NOMO-1 treated with DMSO at 0.1 percent for 48 hours (cell line): Measurements from ENCODE around the gene FITM1.

Experiments
- DNase-seq: peaks from one replicate; lab custom pipeline; 2025; ENCODE audit not compliant: unreplicated experiment; lab: John Stamatoyannopoulos, UW

The FITM1 gene

DNA sequence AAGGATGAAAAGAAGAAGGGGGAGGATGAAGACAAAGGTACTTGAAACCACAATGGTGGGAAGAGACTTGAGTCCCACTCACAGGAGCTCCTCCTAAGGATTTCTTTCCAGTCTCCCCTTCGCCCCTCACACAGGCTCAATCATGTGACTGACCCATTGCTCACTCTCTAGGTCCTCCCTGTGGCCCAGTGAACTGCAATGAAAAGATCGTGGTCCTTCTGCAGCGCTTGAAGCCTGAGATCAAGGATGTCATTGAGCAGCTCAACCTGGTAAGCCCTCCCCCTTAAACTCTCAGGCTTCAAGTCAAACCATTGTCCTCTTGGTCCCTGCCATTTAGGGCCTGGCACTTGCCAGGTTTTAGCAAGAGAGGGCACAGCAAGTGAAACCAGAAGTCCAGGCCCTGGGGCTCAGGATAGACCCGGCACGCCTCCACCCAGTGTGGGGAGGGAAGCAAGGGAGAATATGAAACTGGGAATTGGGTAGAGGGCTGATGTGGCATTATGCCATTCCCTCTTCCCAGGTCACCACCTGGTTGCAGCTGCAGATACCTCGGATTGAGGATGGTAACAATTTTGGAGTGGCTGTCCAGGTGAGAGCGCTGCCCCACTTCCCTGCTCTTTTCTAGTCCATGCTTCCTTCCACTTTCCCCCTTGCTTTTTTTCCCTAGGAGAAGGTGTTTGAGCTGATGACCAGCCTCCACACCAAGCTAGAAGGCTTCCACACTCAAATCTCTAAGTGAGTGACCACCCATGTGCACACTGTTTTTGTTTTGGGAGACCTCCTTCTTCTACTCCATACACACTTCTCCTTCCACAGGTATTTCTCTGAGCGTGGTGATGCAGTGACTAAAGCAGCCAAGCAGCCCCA lies 7.3 kb downstream of the FITM1 start:
- DNase-seq = no peak

DNA sequence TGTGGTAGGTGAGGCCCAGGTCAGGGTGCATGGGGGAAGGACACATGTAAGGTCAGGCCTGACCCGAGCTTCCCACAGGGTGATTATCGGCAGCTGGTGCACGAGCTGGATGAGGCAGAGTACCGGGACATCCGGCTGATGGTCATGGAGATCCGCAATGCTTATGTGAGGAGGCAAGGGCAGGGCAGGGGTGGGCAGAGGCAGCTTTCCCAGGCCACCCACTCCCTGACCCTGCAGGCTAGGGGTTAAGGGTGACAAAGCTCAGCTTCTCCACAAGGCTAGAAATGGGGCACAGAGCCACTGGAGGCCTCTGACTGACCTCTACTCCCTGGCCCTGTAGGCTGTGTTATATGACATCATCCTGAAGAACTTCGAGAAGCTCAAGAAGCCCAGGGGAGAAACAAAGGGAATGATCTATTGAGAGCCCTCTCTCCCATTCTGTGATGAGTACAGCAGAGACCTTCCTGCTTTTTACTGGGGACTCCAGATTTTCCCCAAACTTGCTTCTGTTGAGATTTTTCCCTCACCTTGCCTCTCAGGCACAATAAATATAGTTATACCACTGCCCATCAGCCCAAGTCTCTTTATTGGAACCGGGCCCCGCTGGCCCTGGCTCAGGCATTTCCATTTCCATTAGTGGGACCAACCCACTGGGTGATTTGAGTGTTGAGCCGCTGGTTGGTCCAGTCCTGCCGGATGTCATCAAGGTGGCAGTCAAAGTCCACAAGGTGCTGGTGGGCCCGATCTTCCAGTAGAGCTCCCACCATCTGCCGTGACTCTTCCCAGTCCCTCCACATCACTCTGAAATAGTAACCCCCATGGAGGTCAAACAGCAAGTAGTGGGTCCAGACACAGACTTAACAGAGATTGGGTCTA lies 8.2 kb downstream of the FITM1 start:
- no peak for DNase-seq

DNA sequence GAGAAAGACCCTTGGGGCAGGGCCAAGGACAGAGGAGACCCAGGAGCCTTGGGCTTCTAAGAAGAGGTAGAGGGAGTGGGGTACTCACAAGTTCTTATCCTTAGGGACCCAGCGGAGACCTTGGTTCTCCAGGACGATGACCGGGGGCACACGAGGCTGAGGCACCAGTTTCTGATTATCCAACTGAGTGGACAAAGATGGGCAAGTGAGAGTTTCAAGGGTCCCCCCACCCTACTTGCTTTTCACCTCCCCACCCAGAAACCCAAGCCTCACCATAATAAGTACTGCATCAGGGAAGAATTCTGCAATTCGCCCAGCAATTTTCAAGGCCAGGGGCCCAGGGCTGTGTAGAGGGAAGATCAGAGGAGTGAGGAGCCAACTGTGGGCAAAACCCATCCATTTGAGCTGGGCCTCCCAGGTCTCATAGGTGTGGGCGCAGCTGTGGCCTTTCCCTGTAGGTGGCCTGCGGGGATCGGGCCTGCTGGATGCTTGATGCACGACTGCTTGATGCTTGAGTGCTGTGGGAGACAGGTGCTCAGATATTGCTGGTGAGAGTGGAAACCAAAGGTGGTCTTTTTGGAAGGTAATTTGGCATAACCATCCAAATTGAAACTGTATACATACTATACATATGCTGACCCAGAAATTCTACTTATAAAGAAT lies 8.9 kb downstream of the FITM1 start:
- no peak for DNase-seq

DNA sequence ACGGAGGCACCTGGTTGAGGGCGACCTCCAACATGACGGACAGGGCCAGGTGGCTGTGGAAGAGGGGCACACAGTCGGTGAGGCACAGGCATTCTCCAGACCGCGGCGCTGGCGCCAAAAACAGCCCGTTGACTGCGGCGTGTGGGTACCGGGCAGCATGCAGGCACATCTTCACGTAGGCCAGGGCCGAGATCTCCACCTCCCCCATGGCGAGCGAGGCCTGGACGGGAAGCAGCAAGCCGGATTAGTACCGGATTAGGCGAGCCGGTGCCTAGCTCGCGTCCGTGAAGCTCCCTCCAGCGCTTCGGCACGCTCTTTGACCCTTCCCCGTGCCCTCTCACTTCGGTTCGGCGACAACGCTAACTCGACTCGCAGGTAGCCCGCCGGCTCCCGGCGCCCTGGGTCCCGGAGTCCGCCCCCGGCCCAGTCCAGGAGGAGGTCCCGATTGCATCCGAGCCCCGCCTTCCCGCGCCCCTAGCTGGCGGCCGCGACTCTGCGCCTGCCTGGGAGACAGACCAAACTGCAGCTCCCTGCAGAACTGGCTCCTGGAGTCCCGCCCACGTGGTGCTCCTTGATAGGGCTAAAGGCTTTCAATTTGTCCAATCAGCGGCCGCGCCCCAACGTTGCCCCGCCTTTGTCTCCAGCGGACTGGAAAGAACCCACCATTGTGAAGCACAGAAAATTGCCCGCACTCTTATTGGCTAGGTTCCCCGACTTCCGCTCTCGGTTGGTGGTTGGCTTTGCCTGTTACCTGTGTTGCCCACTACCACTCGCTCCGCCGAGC lies 10.8 kb downstream of the FITM1 start, which contains the start of gene EMC9:
EMC9 (minus strand) TSS at position 495 of the 784 bp plus-strand sequence; CDS start at position 208, 287 bp downstream.
- DNase-seq = peak; percentile 99

DNA sequence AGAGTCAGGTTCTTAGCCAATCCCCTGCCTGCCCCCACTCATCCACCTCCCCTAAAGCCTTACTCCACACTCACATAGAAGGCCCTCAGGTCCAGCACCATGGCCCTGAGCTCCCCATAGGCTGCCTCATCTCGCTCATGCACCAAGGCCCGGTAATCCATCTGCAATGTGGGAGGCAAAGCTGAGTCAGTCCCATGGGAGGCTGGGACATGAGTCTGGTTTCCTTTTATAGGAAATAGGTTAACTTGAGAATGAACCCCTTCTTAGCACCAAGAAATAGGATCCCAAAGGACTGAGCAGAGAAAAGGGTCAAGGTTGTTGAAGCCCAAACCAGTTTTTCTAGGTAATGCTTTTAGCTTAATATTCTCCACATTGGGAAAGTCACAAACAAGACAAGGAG lies 13.1 kb downstream of the FITM1 start:
- no peak for DNase-seq

DNA sequence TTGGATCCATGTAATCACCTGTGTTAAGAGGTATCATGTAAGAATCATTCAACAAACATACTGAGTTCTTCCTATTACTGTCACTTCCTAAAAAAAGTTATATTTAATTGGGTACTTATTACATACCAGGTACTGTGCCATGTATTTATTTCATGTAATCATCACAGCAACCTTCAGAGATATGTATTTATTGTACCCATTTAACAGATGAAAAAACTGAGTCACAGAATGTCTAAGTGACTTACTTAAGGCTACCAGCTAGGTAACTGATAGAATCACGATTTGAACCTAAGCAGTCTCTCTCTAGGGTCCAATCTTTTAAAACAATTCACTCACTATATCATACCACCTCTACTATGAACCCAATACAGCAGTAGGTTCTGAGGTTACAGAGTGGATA lies 14.0 kb downstream of the FITM1 start:
- DNase-seq = no peak

DNA sequence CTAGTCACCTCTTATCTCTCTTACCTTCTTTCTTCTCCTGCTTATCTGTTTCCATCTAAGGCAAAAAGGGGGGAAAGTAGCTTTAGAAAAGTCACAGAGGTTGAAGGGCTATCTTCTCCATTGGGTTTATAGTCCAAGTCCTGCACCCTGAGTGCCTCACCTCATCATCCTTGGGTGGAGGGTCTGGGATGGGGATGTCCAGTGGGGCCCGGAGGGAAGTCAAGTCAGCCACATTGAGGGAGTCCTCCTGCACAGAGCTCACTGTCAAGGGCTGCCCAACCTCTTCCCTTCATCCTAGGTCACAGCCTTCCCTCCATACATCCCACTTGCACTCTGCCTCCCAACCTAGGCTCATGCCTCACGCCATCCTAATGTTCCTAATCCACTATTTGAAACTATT lies 14.8 kb downstream of the FITM1 start:
- DNase-seq = no peak

DNA sequence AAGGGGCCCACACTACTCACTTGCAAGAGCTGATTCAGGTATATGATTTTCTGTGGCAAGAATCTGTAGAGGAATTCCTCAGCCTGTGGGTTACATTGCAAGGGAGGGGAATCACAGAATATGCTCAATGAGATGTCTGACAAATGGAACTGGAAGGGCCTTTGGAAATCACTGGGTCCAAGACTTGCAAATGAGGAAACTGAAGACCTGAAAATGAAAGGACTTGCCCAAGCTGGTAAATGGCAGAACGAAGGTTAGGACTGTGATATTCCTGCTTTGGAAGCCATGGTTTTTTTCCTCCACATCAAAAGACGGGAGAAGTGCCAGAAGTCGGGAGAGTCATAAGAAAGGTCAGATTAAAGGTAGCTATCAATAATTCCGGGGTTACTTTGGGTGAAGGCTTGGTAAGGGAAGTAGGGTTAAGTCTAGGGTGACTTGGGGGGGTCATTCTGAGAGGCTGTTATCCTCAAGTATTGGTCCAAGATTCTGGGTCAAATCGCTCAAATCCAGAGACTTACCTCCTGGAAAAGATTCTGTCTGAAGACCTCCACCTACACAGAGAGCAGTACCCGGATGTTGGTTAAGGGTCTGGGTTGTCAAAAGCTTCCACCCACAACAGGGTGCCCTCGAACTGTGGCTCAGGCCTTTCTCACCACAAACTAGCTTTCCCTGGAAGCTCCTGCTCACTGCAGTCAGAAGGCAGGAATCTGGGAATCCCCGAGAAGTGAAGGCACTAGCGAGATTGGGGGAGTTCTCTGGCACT lies 15.4 kb downstream of the FITM1 start:
- DNase-seq = peak; percentile 15

DNA sequence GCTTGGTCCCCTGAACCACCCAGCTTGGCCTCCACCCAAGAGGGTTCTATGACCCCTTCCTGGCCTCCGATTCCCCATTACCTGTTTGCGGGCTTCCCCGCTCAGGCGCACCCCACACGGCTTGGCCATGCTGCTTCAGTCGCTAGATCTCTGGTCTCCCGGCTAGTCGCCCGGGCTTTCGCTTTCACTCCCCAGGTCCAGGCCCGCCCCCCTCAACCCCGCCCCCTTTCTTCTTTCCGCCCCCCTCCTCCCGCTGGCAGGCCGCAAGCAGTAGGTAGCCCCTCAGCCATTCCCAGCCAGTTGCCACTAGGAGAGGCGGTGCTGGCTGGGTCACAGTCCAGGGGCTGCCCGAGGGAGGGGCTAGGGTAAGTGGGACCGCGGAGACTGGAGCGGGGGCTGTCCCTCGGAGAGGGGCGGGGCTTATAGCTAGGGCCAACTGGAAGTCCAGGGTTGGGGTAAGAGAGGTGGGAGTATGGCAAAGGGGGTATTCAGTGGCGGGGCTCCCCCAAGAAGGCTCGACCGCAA lies 16.1 kb downstream of the FITM1 start, which contains the start of gene PSME2:
PSME2 (minus strand) TSS at position 158 of the 525 bp plus-strand sequence; CDS start at position 129, 29 bp downstream.
- DNase-seq = peak; percentile 97

DNA sequence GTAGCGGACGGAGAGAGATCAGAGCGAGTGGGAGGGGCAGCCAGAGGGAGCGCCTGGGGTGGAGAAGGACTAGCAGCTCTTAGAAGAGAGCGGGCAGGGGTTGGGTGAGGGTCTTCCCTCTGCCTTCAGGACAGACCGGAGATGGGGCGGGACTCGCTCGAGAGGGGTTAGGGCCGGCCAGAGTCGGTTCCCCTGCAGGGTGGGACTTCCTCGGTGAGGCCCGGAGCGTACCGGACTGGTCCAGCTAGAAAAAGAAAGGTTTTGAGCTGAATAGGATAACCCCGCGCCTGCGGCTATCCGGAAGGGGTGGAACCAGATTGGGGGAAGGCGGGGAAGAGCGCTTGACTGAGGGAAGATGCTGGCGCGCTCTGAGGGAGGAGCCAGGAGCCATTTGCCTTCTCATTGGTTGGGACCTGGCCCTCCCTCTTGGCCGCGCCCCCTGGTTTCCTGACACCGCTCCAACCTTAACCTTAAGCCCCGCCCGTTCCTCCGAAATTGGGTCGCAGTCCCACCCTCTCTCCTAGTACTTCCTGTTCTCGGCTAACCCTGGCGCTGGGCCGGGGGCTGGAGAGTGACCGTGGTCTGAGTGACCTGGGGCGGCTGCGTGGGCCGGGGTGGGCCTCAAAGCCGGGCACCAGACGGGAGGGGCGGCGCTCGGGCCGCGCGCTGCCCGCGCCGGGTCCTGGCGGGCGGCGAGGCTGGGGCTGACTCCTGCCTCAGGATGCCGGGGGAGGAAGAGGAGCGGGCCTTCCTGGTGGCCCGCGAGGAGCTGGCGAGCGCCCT lies 16.7 kb downstream of the FITM1 start, which contains the start of gene RNF31:
RNF31 (plus strand) TSS at position 521 of the 783 bp plus-strand sequence; CDS start at position 722, 201 bp downstream.
- peak; percentile 100 for DNase-seq

DNA sequence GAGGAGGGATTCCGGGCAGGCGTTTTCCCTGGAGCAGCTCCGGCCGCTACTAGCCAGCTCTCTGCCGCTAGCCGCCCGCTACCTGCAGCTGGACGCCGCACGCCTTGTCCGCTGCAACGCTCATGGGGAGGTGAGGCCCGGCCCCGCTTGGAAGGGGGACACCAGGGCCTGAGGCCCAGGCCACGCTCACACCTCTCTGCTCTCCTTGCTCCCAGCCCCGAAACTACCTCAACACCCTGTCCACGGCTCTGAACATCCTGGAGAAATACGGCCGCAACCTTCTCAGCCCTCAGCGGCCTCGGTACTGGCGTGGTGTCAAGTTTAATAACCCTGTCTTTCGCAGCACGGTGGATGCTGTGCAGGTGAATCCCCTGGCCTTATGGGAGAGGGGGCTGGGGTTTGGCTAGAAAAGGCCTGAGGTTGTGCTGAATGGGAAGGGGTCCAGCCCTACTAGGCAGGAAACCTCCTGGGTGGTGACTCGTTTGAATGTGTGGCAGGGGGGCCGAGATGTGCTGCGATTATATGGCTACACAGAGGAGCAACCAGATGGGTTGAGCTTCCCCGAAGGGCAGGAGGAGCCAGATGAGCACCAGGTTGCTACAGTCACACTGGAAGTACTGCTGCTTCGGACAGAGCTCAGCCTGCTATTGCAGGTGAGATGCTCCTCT lies 17.4 kb downstream of the FITM1 start:
- no peak for DNase-seq

DNA sequence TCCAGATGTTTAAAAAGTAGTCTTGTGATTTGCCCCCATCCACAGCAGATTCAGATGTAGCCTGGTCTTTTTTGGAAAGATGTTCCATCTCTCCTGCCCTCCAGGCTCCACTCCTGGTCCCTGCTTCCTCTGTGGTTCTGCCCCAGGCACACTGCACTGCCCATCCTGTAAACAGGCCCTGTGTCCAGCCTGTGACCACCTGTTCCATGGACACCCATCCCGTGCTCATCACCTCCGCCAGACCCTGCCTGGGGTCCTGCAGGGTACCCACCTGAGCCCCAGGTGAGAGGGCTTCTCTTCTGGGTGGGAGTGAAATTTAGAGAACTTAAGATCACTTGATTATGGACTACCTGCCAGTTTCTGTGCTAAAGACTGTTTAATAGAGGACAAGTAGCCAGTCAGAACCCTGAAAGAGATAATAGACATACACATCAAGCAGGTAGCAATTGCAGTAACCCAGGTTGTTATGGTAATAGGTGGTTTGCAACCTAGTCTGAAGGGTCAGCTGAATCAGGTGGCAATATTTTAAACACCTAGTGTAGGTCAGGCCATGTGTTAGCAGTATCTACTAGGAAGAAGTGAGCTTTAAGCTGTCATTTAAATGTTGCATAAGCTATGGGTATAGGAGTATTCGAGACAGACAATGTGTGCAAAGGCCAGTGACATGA lies 19.0 kb downstream of the FITM1 start:
- no peak for DNase-seq

DNA sequence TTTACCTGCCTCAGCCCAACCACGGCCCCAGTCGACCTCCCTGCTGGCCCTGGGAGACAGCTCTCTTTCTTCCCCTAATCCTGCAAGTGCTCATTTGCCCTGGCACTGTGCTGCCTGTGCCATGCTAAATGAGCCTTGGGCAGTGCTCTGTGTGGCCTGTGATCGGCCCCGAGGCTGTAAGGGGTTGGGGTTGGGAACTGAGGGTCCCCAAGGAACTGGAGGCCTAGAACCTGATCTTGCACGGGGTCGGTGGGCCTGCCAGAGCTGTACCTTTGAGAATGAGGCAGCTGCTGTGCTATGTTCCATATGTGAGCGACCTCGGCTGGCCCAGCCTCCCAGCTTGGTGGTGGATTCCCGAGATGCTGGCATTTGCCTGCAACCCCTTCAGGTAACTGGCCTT lies 19.6 kb downstream of the FITM1 start:
- no peak for DNase-seq

DNA sequence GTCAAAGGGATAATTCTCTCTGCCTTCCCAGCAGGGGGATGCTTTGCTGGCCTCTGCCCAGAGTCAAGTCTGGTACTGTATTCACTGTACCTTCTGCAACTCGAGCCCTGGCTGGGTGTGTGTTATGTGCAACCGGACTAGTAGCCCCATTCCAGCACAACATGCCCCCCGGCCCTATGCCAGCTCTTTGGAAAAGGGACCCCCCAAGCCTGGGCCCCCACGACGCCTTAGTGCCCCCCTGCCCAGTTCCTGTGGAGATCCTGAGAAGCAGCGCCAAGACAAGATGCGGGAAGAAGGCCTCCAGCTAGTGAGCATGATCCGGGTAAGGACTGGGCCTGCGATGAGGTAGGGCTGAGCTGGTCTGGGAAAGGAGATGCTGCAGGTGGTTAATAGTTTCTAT lies 20.1 kb downstream of the FITM1 start:
- DNase-seq = no peak

DNA sequence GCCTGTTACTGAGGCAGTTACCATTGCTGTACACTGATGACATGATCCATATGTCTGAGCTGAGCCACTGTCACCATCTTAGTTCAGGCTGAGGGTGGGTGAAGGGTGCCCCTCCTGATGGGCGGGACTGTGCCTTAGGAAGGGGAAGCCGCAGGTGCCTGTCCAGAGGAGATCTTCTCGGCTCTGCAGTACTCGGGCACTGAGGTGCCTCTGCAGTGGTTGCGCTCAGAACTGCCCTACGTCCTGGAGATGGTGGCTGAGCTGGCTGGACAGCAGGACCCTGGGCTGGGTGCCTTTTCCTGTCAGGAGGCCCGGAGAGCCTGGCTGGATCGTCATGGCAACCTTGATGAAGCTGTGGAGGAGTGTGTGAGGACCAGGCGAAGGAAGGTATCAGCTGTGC lies 20.5 kb downstream of the FITM1 start:
- DNase-seq = no peak

DNA sequence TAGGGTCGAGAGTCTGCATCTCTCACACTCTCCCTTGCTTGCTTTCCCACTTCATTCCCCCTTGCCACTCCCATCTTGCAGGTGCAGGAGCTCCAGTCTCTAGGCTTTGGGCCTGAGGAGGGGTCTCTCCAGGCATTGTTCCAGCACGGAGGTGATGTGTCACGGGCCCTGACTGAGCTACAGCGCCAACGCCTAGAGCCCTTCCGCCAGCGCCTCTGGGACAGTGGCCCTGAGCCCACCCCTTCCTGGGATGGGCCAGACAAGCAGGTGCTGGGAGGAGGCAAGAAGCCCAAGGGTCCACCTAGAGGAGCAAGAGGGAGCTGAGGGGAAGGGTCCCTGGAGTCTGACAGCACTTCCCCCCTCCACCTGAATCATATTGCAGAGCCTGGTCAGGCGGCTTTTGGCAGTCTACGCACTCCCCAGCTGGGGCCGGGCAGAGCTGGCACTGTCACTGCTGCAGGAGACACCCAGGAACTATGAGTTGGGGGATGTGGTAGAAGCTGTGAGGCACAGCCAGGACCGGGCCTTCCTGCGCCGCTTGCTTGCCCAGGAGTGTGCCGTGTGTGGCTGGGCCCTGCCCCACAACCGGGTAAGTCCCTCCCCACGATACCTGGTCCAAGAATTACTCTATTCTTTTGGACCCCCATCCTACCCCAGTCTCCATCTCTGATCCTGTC lies 21.1 kb downstream of the FITM1 start:
- DNase-seq = no peak

DNA sequence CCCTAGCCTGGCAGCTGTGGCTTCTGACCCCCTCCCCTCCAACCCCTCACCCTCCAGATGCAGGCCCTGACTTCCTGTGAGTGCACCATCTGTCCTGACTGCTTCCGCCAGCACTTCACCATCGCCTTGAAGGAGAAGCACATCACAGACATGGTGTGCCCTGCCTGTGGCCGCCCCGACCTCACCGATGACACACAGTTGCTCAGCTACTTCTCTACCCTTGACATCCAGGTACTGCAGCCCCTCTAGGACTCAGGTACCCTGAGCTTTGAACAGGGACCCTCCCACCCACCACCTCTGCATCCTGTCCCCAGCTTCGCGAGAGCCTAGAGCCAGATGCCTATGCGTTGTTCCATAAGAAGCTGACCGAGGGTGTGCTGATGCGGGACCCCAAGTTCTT lies 24.6 kb downstream of the FITM1 start:
- DNase-seq = no peak
